B cell (primary cell): Measurements from ENCODE around the gene TBX3. TPM values are rescaled to one million over a fixed set of nuclear protein-coding genes. Genes with fewer than 3 reads are reported as not detected.

Experiments
- ATAC-seq: fragments of 200-7000 bp; cut with Tn5 transposase; one replicate; pipeline ENCODE4 v1.10.0; 2021; ENCODE audit warnings: low read depth, mild to moderate bottlenecking, moderate number of reproducible peaks, moderate library complexity
- CTCF ChIA-PET: fragments of 350-600 bp; sonication (Branson Sonifier 250); formaldehyde crosslinking; loops from one replicate; lab custom pipeline; 2021; ENCODE audit warnings: antibody characterized with exemption, inconsistent platforms; lab: Charles Lee
- POLR2A ChIA-PET: fragments of 350-600 bp; sonication (Branson Sonifier 250); formaldehyde crosslinking; loops from one replicate; lab custom pipeline; 2021; ENCODE audit warnings: antibody characterized with exemption; lab: Charles Lee
- DNase-seq: peaks from one replicate; pipeline ENCODE4 v3.0.0; 2013
- H2AFZ ChIP-seq: 2 replicates; pipeline ENCODE4 v1.6.1; 2012; ENCODE audit warnings: mild to moderate bottlenecking, low read depth, low read length; ENCODE audit not compliant: insufficient read depth, poor library complexity, severe bottlenecking
- H3K27ac ChIP-seq, 2 donors: 1 replicate in 1 of 2; 2 replicates in 1 of 2; pipeline ENCODE4 v1.5.1; 2012 to 2013; ENCODE audit warnings: low read length in 2 of 2, mild to moderate bottlenecking in 2 of 2, moderate library complexity in 1 of 2
- H3K27me3 ChIP-seq, 4 experiments: fragments of 200-600 bp in 1 of 4; sonication (generic) in 1 of 4; replicated peaks in 1 of 4; 1 replicate in 2 of 4; 2 replicates in 2 of 4; pipeline versions ENCODE4 v1.6.1 to v1.7.0; 2013 to 2016; ENCODE audit warnings: low read length in 3 of 4, mild to moderate bottlenecking in 2 of 4, mixed read lengths in 1 of 4, moderate library complexity in 1 of 4; ENCODE audit not compliant: insufficient read depth in 4 of 4, control insufficient read depth in 3 of 4; ENCODE audit errors: control extremely low read depth in 1 of 4
- H3K36me3 ChIP-seq, 2 experiments: replicated peaks in 1 of 2; 1 replicate in 1 of 2; 2 replicates in 1 of 2; pipeline versions ENCODE4 v1.6.1 to v1.7.1; 2013; ENCODE audit warnings: low read length in 1 of 2; ENCODE audit not compliant: insufficient read depth in 2 of 2, control insufficient read depth in 1 of 2; ENCODE audit errors: control extremely low read depth in 1 of 2, extremely low read depth in 1 of 2
- H3K4me1 ChIP-seq, 2 donors: fragments of 200-600 bp in 1 of 2; sonication (generic) in 1 of 2; 1 replicate in 1 of 2; 2 replicates in 1 of 2; pipeline versions ENCODE4 v1.5.1 to v1.6.1; 2013 to 2017; ENCODE audit warnings: low read length in 2 of 2; ENCODE audit not compliant: control insufficient read depth in 2 of 2, insufficient read depth in 2 of 2
- H3K4me2 ChIP-seq: replicated peaks from 2 replicates; pipeline ENCODE3; 2012; ENCODE audit warnings: mild to moderate bottlenecking, low read depth, low read length; ENCODE audit not compliant: poor library complexity, severe bottlenecking
- H3K4me3 ChIP-seq, 5 experiments: fragments of 200-600 bp in 1 of 5; sonication (generic) in 1 of 5; 1 replicate in 3 of 5; 2 replicates in 2 of 5; pipeline versions ENCODE4 v1.5.1 to v1.7.0; 2011 to 2016; ENCODE audit warnings: low read length in 4 of 5, mild to moderate bottlenecking in 4 of 5, low read depth in 2 of 5, control low read depth in 1 of 5, moderate library complexity in 1 of 5; ENCODE audit not compliant: insufficient read depth in 1 of 5; ENCODE audit errors: control extremely low read depth in 1 of 5, extremely low read depth in 1 of 5
- H3K79me2 ChIP-seq: fragments of 200-600 bp; sonication (generic); one replicate; pipeline ENCODE4 v1.6.0; 2016; ENCODE audit warnings: low read length; ENCODE audit not compliant: control insufficient read depth, insufficient read depth
- H3K9ac ChIP-seq: fragments of 200-600 bp; sonication (generic); 2 replicates; pipeline ENCODE4 v1.6.1; 2017; ENCODE audit warnings: mild to moderate bottlenecking, low read length, moderate library complexity
- H3K9me3 ChIP-seq, 3 donors: one replicate each; pipeline versions ENCODE4 v1.6.1 to v1.7.1; 2013; ENCODE audit warnings: low read length in 2 of 3; ENCODE audit not compliant: control insufficient read depth in 2 of 3, insufficient read depth in 1 of 3; ENCODE audit errors: control extremely low read depth in 1 of 3
- H4K20me1 ChIP-seq: 2 replicates; pipeline ENCODE4 v1.6.0; 2012; ENCODE audit warnings: mild to moderate bottlenecking, low read length; ENCODE audit not compliant: insufficient read depth, control insufficient read depth, poor library complexity, severe bottlenecking
- H3K27ac Mint-ChIP-seq: one replicate; pipeline ENCODE4 v1.8.0; 2021; ENCODE audit warnings: mixed read lengths
- H3K27me3 Mint-ChIP-seq: one replicate; pipeline ENCODE4 v1.8.0; 2021; ENCODE audit warnings: mixed read lengths
- H3K4me1 Mint-ChIP-seq: one replicate; pipeline ENCODE4 v1.8.0; 2021; ENCODE audit warnings: mixed read lengths
- H3K4me3 Mint-ChIP-seq: one replicate; pipeline ENCODE4 v1.8.0; 2021; ENCODE audit warnings: mixed read lengths
- H3K9me3 Mint-ChIP-seq: one replicate; pipeline ENCODE4 v1.8.0; 2022; ENCODE audit warnings: mixed read lengths; ENCODE audit not compliant: insufficient read depth
- CTCF ChIP-seq: fragments of 200-600 bp; IDR thresholded peaks from one replicate; pipeline ENCODE4 v1.8.0; 2022; ENCODE audit warnings: antibody characterized with exemption, mild to moderate bottlenecking
- EZH2 ChIP-seq: IDR thresholded peaks from 2 replicates; pipeline ENCODE4 v1.6.1; 2012; ENCODE audit warnings: borderline replicate concordance, low read depth, mild to moderate bottlenecking, moderate library complexity, low read length; ENCODE audit not compliant: insufficient read depth, poor library complexity, severe bottlenecking
- WGBS: methylation state at CpG from one replicate; pipeline ENCODE4 v1.1.5; 2013; ENCODE audit warnings: missing lambda C conversion rate; ENCODE audit not compliant: insufficient coverage; 5-methylcytosine and 5-hydroxymethylcytosine counted together
- intact Hi-C: fragments of 100-400 bp; cut with micrococcal nuclease; formaldehyde crosslinking; loops from one replicate; pipeline ENCODE4 v1.10.0; 2022
- polyA plus RNA-seq: library from polyadenylated mRNA; depleted of rRNA; stranded (reverse); fragments of >200 nt; gene quantifications from 2 replicates; pipeline ENCODE4 v1.2.3, GENCODE V29; 2012
- total RNA-seq, 2 donors: library from RNA; stranded (reverse); fragments of 120-200 nt in 1 of 2; gene quantifications; 1 replicate in 1 of 2; 2 replicates in 1 of 2; pipeline versions ENCODE4 v1.2.3 to v1.2.4, GENCODE V29; 2013 to 2022

The TBX3 gene
- total and polyA plus RNA-seq, 2 donors (not counting 1 experiment from before 2014, with no cell fraction given): not detected

- Histone ChIP-seq H3K4me3 (no peak overlapping the region), H3K27ac (no peak overlapping the region), H4K20me1 (no peaks in the 10 kb centered on the region), H3K36me3 (no peaks in the 10 kb centered on the region), H3K9me3 (no peaks in the 10 kb centered on the region), H2AFZ (no peak overlapping the region), H3K27me3 (peaks cover 0 to 5% (median 0%) of the 10 kb centered on the region in 4 experiments), H3K79me2 (no peaks in the 10 kb centered on the region), H3K9ac (no peak overlapping the region), H3K4me1 (no peaks in the 10 kb centered on the region), H3K4me2 (no peak overlapping the region)
- Mint-ChIP-seq H3K4me3 (no peak overlapping the region), H3K9me3 (no peaks in the 10 kb centered on the region), H3K4me1 (no peaks in the 10 kb centered on the region), H3K27ac (no peak overlapping the region), H3K27me3 (peaks cover 22% of the 10 kb centered on the region)
- intact Hi-C loops: no loop called here
- ChIA-PET CTCF (interaction anchor here (1.5 kb wide), 2 partner anchors 9 to 1262 kb away, joined by 6 read pairs; no protein-coding TSS in a partner anchor), POLR2A (no interaction called here)
- DNase-seq (no peak), ATAC-seq (no peak)
- TF ChIP-seq CTCF (no peak), EZH2 (no peak)
- WGBS: 39% methylated on average over 7 of the region's 12 CpGs
Measured at GRCh38 chr12:114655934-114656749, 27.8 kb downstream of the TBX3 start.

GRCh38 chr12:114649585-114649984 lies 34.4 kb downstream of the TBX3 start:
- Histone ChIP-seq H3K36me3 (no peaks in the 10 kb centered on the region), H3K79me2 (no peaks in the 10 kb centered on the region), H2AFZ (no peak overlapping the region), H3K9ac (no peak overlapping the region), H4K20me1 (no peaks in the 10 kb centered on the region), H3K27me3 (no peaks in the 10 kb centered on the region), H3K4me3 (no peak overlapping the region), H3K27ac (no peak overlapping the region), H3K4me2 (no peak overlapping the region), H3K9me3 (peaks cover 0 to 5% (median 0%) of the 10 kb centered on the region in 3 donors), H3K4me1 (no peaks in the 10 kb centered on the region)
- no peak for TF ChIP-seq CTCF
- no peak for TF ChIP-seq EZH2
- no peak for ATAC-seq
- Mint-ChIP-seq H3K4me3 (no peak overlapping the region), H3K4me1 (no peaks in the 10 kb centered on the region), H3K9me3 (no peaks in the 10 kb centered on the region), H3K27me3 (peaks cover 11% of the 10 kb centered on the region), H3K27ac (no peak overlapping the region)
- ChIA-PET CTCF (interaction anchor here (1.1 kb wide), 1 partner anchor 13 kb away, joined by 3 read pairs; no protein-coding TSS in a partner anchor), POLR2A (no interaction called here)
- 40% methylated on average over 9 of the region's 10 CpGs for WGBS
- DNase-seq: no peak
- intact Hi-C loops: no loop called here
